SK-N-SH treated with all-trans-retinoic acid at 6 μM for 48 hours (cell line): ENCODE measurements around the gene ADCY9.

ENCODE experiments used
- ATAC-seq: fragments of 200-7000 bp; cut with Tn5 transposase; 3 replicates; pipeline ENCODE4 v1.9.1; 2020; ENCODE audit warnings: mild to moderate bottlenecking, moderate library complexity
- ARNTL ChIP-seq: fragments of 450-650 bp; formaldehyde crosslinking; IDR thresholded peaks from 2 replicates; pipeline ENCODE4 v1.5.0; 2020; ENCODE audit warnings: low read depth, mild to moderate bottlenecking, moderate library complexity, borderline replicate concordance
- CSDC2 ChIP-seq: fragments of 250-450 bp; sonication (Bioruptor Pico); IDR thresholded peaks from 2 replicates; pipeline ENCODE4 v1.5.0; 2020; ENCODE audit warnings: mild to moderate bottlenecking, moderate library complexity
- GLIS3 ChIP-seq: fragments of 250-450 bp; sonication (Bioruptor Pico); IDR thresholded peaks from 2 replicates; pipeline ENCODE4 v1.5.0; 2020; ENCODE audit warnings: mild to moderate bottlenecking, moderate library complexity
- ISL1 ChIP-seq: fragments of 250-450 bp; sonication (Bioruptor Pico); IDR thresholded peaks from 2 replicates; pipeline ENCODE4 v2.1.2; 2022; ENCODE audit warnings: mild to moderate bottlenecking, moderate library complexity
- OSR1 ChIP-seq: fragments of 250-450 bp; sonication (Bioruptor Pico); IDR thresholded peaks from 2 replicates; pipeline ENCODE4 v1.8.0; 2022; ENCODE audit warnings: moderate library complexity, mild to moderate bottlenecking, inconsistent platforms
- PPARA ChIP-seq: fragments of 250-450 bp; sonication (Bioruptor Pico); IDR thresholded peaks from 2 replicates; pipeline ENCODE4 v1.5.0; 2020; ENCODE audit warnings: mild to moderate bottlenecking, borderline replicate concordance
- RARB ChIP-seq: fragments of 250-450 bp; sonication (Bioruptor Pico); IDR thresholded peaks from 2 replicates; pipeline ENCODE4 v1.8.0; 2021; ENCODE audit warnings: mild to moderate bottlenecking, moderate library complexity
- SNAI2 ChIP-seq: fragments of 250-450 bp; sonication (Bioruptor Pico); IDR thresholded peaks from 2 replicates; pipeline ENCODE4 v1.5.0; 2020; ENCODE audit warnings: mild to moderate bottlenecking, moderate library complexity
- TCF4 ChIP-seq: fragments of 250-450 bp; sonication (Bioruptor Pico); IDR thresholded peaks from 2 replicates; pipeline ENCODE4 v1.8.0; 2021; ENCODE audit warnings: mild to moderate bottlenecking, moderate library complexity, borderline replicate concordance
- TOX ChIP-seq: fragments of 250-450 bp; sonication (Bioruptor Pico); IDR thresholded peaks from 2 replicates; pipeline ENCODE4 v1.8.0; 2021; ENCODE audit warnings: mild to moderate bottlenecking, moderate library complexity, borderline replicate concordance
- ZC3H10 ChIP-seq: fragments of 250-450 bp; sonication (Bioruptor Pico); IDR thresholded peaks from 2 replicates; pipeline ENCODE4 v1.5.1; 2021; ENCODE audit warnings: mild to moderate bottlenecking, moderate library complexity
- ZFP3 ChIP-seq: fragments of 250-450 bp; sonication (Bioruptor Pico); IDR thresholded peaks from 2 replicates; pipeline ENCODE4 v1.5.0; 2020; ENCODE audit warnings: mild to moderate bottlenecking, moderate library complexity
- ZFP30 ChIP-seq: fragments of 450-650 bp; formaldehyde crosslinking; IDR thresholded peaks from 2 replicates; pipeline ENCODE4 v1.5.0; 2022; ENCODE audit warnings: mild to moderate bottlenecking, moderate library complexity
- ZNF565 ChIP-seq: fragments of 450-650 bp; formaldehyde crosslinking; conservative IDR thresholded peaks from 2 replicates; pipeline ENCODE4 v1.5.0; 2020; ENCODE audit warnings: low read depth, mild to moderate bottlenecking, moderate library complexity
- ZNF8 ChIP-seq: fragments of 450-650 bp; formaldehyde crosslinking; IDR thresholded peaks from 2 replicates; pipeline ENCODE4 v1.5.0; 2020; ENCODE audit warnings: mild to moderate bottlenecking, moderate library complexity
- TF ChIP-seq, protein P1 (sequence below): fragments of 250-450 bp; sonication (Bioruptor Pico); IDR thresholded peaks from 2 replicates; pipeline ENCODE4 v1.8.0; 2020; ENCODE audit warnings: mild to moderate bottlenecking, moderate library complexity, borderline replicate concordance
- TF ChIP-seq, protein P2 (sequence below): fragments of 250-450 bp; sonication (Bioruptor Pico); IDR thresholded peaks from 2 replicates; pipeline ENCODE4 v1.5.1; 2021; ENCODE audit warnings: mild to moderate bottlenecking, moderate library complexity
- TF ChIP-seq, protein P3 (sequence below): fragments of 250-450 bp; sonication (Bioruptor Pico); IDR thresholded peaks from 2 replicates; pipeline ENCODE4 v1.5.1; 2020; ENCODE audit warnings: low read depth, mild to moderate bottlenecking, moderate library complexity
- TF ChIP-seq, protein P4 (sequence below): fragments of 250-450 bp; sonication (Bioruptor Pico); IDR thresholded peaks from 2 replicates; pipeline ENCODE4 v1.5.0; 2020; ENCODE audit warnings: mild to moderate bottlenecking, moderate library complexity

The ADCY9 gene

DNA sequence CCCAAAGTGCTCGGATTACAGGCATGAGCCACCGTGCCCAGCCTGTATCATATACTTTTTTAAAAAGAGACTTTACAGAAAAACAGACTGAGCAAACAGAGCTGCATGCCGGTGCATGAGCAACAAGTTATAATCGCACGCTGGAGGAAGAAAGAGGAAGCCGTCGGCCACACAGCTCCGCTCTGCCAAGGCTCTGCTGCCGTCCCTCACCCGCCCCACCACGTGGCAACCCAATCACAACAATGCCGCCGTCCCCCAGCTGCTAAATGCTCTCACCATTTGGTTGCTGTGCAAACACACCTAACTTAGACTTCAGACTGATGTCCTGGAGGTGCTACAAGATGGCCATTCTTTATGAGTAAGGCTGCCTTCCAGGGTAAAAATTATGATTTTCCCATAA is 83.5 kb downstream of the ADCY9 start:
- ATAC-seq: no peak

DNA sequence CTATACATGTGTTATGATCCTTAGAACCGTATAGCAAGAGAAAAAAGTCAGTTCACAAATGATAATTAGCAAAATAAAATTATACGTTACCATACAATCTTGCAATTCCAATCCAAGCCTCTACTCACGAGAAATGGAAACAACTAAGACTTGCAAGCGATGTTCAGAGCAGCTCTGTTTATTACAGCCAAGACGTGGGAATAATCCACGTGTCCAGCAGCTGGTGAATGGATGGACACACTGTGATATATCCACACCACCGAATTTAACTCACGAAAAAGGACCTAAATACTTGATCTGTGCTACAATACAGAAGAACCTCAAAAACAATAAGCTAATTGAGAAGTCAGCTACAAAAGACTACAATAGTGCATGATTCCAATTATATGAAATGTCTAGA is 88.1 kb downstream of the ADCY9 start:
- ATAC-seq: no peak
- TF ChIP-seq, protein P1, sequence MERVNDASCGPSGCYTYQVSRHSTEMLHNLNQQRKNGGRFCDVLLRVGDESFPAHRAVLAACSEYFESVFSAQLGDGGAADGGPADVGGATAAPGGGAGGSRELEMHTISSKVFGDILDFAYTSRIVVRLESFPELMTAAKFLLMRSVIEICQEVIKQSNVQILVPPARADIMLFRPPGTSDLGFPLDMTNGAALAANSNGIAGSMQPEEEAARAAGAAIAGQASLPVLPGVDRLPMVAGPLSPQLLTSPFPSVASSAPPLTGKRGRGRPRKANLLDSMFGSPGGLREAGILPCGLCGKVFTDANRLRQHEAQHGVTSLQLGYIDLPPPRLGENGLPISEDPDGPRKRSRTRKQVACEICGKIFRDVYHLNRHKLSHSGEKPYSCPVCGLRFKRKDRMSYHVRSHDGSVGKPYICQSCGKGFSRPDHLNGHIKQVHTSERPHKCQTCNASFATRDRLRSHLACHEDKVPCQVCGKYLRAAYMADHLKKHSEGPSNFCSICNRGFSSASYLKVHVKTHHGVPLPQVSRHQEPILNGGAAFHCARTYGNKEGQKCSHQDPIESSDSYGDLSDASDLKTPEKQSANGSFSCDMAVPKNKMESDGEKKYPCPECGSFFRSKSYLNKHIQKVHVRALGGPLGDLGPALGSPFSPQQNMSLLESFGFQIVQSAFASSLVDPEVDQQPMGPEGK (CRISPR knock-in tag): no peak
- TF ChIP-seq RARB (CRISPR knock-in tag): no peak
- TF ChIP-seq, protein P2, sequence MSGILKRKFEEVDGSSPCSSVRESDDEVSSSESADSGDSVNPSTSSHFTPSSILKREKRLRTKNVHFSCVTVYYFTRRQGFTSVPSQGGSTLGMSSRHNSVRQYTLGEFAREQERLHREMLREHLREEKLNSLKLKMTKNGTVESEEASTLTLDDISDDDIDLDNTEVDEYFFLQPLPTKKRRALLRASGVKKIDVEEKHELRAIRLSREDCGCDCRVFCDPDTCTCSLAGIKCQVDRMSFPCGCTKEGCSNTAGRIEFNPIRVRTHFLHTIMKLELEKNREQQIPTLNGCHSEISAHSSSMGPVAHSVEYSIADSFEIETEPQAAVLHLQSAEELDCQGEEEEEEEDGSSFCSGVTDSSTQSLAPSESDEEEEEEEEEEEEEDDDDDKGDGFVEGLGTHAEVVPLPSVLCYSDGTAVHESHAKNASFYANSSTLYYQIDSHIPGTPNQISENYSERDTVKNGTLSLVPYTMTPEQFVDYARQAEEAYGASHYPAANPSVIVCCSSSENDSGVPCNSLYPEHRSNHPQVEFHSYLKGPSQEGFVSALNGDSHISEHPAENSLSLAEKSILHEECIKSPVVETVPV (CRISPR knock-in tag): no peak
- TF ChIP-seq, protein P3, sequence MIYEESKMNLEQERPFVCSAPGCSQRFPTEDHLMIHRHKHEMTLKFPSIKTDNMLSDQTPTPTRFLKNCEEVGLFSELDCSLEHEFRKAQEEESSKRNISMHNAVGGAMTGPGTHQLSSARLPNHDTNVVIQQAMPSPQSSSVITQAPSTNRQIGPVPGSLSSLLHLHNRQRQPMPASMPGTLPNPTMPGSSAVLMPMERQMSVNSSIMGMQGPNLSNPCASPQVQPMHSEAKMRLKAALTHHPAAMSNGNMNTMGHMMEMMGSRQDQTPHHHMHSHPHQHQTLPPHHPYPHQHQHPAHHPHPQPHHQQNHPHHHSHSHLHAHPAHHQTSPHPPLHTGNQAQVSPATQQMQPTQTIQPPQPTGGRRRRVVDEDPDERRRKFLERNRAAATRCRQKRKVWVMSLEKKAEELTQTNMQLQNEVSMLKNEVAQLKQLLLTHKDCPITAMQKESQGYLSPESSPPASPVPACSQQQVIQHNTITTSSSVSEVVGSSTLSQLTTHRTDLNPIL (CRISPR knock-in tag): no peak
- TF ChIP-seq, protein P4, sequence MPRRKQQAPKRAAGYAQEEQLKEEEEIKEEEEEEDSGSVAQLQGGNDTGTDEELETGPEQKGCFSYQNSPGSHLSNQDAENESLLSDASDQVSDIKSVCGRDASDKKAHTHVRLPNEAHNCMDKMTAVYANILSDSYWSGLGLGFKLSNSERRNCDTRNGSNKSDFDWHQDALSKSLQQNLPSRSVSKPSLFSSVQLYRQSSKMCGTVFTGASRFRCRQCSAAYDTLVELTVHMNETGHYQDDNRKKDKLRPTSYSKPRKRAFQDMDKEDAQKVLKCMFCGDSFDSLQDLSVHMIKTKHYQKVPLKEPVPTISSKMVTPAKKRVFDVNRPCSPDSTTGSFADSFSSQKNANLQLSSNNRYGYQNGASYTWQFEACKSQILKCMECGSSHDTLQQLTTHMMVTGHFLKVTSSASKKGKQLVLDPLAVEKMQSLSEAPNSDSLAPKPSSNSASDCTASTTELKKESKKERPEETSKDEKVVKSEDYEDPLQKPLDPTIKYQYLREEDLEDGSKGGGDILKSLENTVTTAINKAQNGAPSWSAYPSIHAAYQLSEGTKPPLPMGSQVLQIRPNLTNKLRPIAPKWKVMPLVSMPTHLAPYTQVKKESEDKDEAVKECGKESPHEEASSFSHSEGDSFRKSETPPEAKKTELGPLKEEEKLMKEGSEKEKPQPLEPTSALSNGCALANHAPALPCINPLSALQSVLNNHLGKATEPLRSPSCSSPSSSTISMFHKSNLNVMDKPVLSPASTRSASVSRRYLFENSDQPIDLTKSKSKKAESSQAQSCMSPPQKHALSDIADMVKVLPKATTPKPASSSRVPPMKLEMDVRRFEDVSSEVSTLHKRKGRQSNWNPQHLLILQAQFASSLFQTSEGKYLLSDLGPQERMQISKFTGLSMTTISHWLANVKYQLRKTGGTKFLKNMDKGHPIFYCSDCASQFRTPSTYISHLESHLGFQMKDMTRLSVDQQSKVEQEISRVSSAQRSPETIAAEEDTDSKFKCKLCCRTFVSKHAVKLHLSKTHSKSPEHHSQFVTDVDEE (CRISPR knock-in tag): no peak
- TF ChIP-seq CSDC2: no peak
- TF ChIP-seq ZNF565 (CRISPR knock-in tag): no peak

More for the DNA sequence above, 83.5 kb downstream of the ADCY9 start:
- TF ChIP-seq TOX (CRISPR knock-in tag) (no peak), RARB (CRISPR knock-in tag) (no peak), PPARA (no peak), SNAI2 (no peak), ZNF565 (CRISPR knock-in tag) (no peak), ZFP30 (CRISPR knock-in tag) (no peak), GLIS3 (CRISPR knock-in tag) (no peak), ISL1 (CRISPR knock-in tag) (no peak), ZC3H10 (CRISPR knock-in tag) (no peak), CSDC2 (no peak), TCF4 (CRISPR knock-in tag) (no peak), ZNF8 (CRISPR knock-in tag) (no peak), OSR1 (CRISPR knock-in tag) (no peak), ARNTL (CRISPR knock-in tag) (no peak), ZFP3 (CRISPR knock-in tag) (no peak)
- TF ChIP-seq, protein P3 (CRISPR knock-in tag): no peak
- TF ChIP-seq, protein P4 (CRISPR knock-in tag): no peak
- TF ChIP-seq, protein P2 (CRISPR knock-in tag): no peak
- TF ChIP-seq, protein P1 (CRISPR knock-in tag): no peak
- TF ChIP-seq, all 23 proteins: peak for 0
